Measurements from ENCODE around the gene GPR55. TPM values are rescaled to one million over a fixed set of nuclear protein-coding genes. Genes with fewer than 3 reads are reported as not detected.

GPR55 gene
- total and polyA plus RNA-seq, 10 of the 15 experiments (the other 5 are each of a cell fraction or from before 2014, with no cell fraction given): 2.1 to 30.1 (median 16.2) TPM

DNA sequence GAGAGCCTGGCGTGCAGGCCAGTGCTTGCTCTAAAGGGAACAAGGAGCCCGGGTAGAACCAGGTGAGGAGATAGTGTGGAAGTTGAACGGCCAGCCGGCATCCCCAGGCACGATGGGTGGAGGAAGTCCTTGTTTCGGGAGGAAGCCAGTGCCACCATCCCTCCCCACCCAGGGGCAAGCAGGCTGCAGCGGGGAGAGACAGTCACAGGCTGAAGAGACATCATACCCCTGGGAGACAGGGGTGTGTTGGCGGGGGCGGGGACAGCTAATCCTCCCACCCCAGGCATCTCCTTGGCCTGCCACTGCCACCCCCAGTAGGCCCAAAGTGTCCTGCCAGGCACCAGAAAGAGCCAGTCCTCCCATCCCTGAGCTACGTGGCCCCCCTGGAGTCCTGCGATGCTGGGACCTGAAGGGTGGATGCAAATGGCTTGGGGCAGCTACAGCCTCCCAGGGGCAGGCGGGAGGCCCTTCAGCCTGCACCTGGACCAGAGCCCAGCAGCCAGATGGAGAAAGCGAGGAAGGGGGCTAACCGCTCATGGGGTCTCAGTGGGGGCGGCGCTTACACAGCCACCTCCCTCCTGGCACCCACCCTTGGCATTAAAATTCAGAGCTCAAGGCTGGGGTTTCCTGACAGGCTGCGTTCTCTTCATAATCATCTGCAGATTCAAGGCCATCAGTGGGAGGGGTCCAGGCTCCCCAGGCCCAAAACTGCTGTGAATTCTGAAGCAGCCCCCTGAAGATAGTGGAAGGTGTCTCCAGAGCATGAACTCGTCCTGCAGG, 14.8 kb upstream of the GPR55 start:
- no peak overlapping the region for H3K4me2 ChIP-seq (ENCODE audit: control insufficient read depth, insufficient read depth)
- CTCF ChIA-PET: interaction anchor here (1.3 to 28.4 kb wide), 4 partner anchors 12 to 466 kb away, joined by 3 to 372 read pairs (median 38); partner anchors contain the start of gene GPR55
- H3K79me2 ChIP-seq (ENCODE audit: control insufficient read depth, insufficient read depth, low read length): peaks cover 12% of the 10 kb centered on the region
- in situ Hi-C loops (cut with MboI) (loop anchor here (5.0 kb wide), 1 partner anchor 47 kb away; no protein-coding TSS in a partner anchor), intact Hi-C loops (cut with micrococcal nuclease; ENCODE audit: unreplicated experiment) (loop anchor here (10.0 kb wide), 1 partner anchor 275 kb away; no protein-coding TSS in a partner anchor)
- no peak for DNase-seq (ENCODE audit: low read depth, low spot score)
- H3K9me3 ChIP-seq (replicated peaks; ENCODE audit: control insufficient read depth, insufficient read depth, low read length): peaks cover 18% of the 10 kb centered on the region
- H3K36me3 ChIP-seq (ENCODE audit: control insufficient read depth in 2 of 2, insufficient read depth in 2 of 2, low read length in 1 of 2): no peaks in the 10 kb centered on the region
- RAD21 ChIA-PET (ENCODE audit: unreplicated experiment): interaction anchor here (22.2 kb wide), 1 partner anchor 45 kb away, joined by 400 read pairs; no protein-coding TSS in a partner anchor
- H3K27ac ChIP-seq (ENCODE audit: control insufficient read depth, insufficient read depth): no peak overlapping the region
- no peak overlapping the region for H3K9ac ChIP-seq (ENCODE audit: control insufficient read depth, insufficient read depth, low read length)
- no peaks in the 10 kb centered on the region for H3K27me3 ChIP-seq (replicated peaks in 1 of 2; ENCODE audit: control insufficient read depth in 2 of 2, insufficient read depth in 2 of 2, low read length in 1 of 2)
- ATAC-seq: no peak
- H3K4me3 ChIP-seq: no peak overlapping the region
- POLR2A ChIA-PET: interaction anchor here (1.1 to 15.2 kb wide), 3 partner anchors 13 to 44 kb away, joined by 3 to 144 read pairs (median 9); no protein-coding TSS in a partner anchor
- no peak overlapping the region for H2AFZ ChIP-seq (ENCODE audit: control insufficient read depth, low read depth, low read length)
- no peaks in the 10 kb centered on the region for H4K20me1 ChIP-seq (ENCODE audit: control insufficient read depth, insufficient read depth)
- SMC1A ChIA-PET (ENCODE audit: uncharacterized antibody, unreplicated experiment): interaction anchor here (1.0 to 21.6 kb wide), 4 partner anchors 9 to 45 kb away, joined by 3 to 411 read pairs (median 9); no protein-coding TSS in a partner anchor
- H3K4me1 ChIP-seq (ENCODE audit: control insufficient read depth, insufficient read depth, low read length): peaks cover 9% of the 10 kb centered on the region
- no TSS peak for BruUV-seq (replicated peaks)
- WGBS (ENCODE audit: insufficient coverage, insufficient replicate concordance, low lambda C conversion rate, missing lambda C conversion rate): 72% methylated on average over 18 of the region's 18 CpGs
- no peak for FAIRE-seq
- TF ChIP-seq JUND (IDR thresholded peaks at IDR 0.05; ENCODE audit: low read depth, low read length) (no peak), RELA (IDR thresholded peaks at IDR 0.05; ENCODE audit: borderline replicate concordance, partially characterized antibody) (no peak), MEF2B (IDR thresholded peaks at IDR 0.05; ENCODE audit: partially characterized antibody, poor library complexity, severe bottlenecking) (no peak), IKZF1 (conservative IDR thresholded peaks at IDR 0.05) (no peak), SIX5 (IDR thresholded peaks at IDR 0.05; ENCODE audit: low read depth, low read length, severe bottlenecking) (no peak), GABPA (IDR thresholded peaks at IDR 0.05; ENCODE audit: low read depth) (no peak), RB1 (IDR thresholded peaks at IDR 0.05; ENCODE audit: borderline replicate concordance) (no peak), MTA2 (IDR thresholded peaks at IDR 0.05; ENCODE audit: low read depth) (no peak), HDAC2 (IDR thresholded peaks at IDR 0.05) (no peak), MYB (IDR thresholded peaks at IDR 0.05; ENCODE audit: borderline replicate concordance, low read depth, low read length) (no peak), IRF4 (IDR thresholded peaks at IDR 0.05; ENCODE audit: low read depth, low read length) (no peak), MEF2A (IDR thresholded peaks at IDR 0.05; ENCODE audit: insufficient read depth, low read depth, low read length) (no peak), SUPT20H (IDR thresholded peaks at IDR 0.05; ENCODE audit: borderline replicate concordance, control insufficient read depth, low read depth, low read length) (no peak)
- TF ChIP-seq, protein P1, sequence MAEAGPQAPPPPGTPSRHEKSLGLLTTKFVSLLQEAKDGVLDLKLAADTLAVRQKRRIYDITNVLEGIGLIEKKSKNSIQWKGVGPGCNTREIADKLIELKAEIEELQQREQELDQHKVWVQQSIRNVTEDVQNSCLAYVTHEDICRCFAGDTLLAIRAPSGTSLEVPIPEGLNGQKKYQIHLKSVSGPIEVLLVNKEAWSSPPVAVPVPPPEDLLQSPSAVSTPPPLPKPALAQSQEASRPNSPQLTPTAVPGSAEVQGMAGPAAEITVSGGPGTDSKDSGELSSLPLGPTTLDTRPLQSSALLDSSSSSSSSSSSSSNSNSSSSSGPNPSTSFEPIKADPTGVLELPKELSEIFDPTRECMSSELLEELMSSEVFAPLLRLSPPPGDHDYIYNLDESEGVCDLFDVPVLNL (IDR thresholded peaks at IDR 0.05; ENCODE audit: low read depth, low read length): no peak
- TF ChIP-seq, protein P2, sequence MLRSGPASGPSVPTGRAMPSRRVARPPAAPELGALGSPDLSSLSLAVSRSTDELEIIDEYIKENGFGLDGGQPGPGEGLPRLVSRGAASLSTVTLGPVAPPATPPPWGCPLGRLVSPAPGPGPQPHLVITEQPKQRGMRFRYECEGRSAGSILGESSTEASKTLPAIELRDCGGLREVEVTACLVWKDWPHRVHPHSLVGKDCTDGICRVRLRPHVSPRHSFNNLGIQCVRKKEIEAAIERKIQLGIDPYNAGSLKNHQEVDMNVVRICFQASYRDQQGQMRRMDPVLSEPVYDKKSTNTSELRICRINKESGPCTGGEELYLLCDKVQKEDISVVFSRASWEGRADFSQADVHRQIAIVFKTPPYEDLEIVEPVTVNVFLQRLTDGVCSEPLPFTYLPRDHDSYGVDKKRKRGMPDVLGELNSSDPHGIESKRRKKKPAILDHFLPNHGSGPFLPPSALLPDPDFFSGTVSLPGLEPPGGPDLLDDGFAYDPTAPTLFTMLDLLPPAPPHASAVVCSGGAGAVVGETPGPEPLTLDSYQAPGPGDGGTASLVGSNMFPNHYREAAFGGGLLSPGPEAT (IDR thresholded peaks at IDR 0.05; ENCODE audit: low read depth): no peak
